MM.1S (cell line): ENCODE measurements around the gene ETV6.

Experiments
- EZH2 ChIP-seq: fragments of 300-600 bp; sonication (generic); optimal IDR thresholded peaks from 2 replicates; pipeline ENCODE3; 2017; ENCODE audit warnings: low read depth, mild to moderate bottlenecking, antibody characterized with exemption, low read length, mixed read lengths
- EZH2phosphoT487 ChIP-seq: fragments of 300-600 bp; sonication (generic); IDR thresholded peaks from 2 replicates; pipeline ENCODE4 v1.6.1; 2018; ENCODE audit warnings: antibody characterized with exemption, low read length
- TF ChIP-seq, protein P1 (sequence below): fragments of 300-600 bp; sonication (generic); IDR thresholded peaks from 2 replicates; pipeline ENCODE4 v1.5.1; 2016; ENCODE audit warnings: antibody characterized with exemption, low read length, mixed read lengths

DNA sequence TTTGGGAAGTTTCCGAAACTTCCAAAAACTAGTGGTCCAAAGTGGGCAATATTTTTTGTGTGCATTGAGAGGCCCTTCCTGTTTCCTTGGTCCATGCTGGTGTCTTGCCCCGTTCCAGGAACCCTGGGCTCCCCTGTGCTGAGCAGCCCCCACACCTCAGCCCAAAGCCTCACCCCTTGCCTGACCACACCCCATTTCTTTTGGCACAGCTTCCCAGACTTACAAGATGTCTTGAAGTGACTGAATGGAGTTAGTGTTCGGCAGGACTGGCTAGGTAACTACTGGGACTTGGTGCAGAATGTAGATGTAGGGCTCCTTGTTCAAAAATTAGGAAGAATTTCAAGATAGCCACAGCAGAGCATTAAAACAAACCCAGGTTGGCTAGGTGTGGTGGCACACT, 68.6 kb downstream of the ETV6 start:
- TF ChIP-seq, protein P1, sequence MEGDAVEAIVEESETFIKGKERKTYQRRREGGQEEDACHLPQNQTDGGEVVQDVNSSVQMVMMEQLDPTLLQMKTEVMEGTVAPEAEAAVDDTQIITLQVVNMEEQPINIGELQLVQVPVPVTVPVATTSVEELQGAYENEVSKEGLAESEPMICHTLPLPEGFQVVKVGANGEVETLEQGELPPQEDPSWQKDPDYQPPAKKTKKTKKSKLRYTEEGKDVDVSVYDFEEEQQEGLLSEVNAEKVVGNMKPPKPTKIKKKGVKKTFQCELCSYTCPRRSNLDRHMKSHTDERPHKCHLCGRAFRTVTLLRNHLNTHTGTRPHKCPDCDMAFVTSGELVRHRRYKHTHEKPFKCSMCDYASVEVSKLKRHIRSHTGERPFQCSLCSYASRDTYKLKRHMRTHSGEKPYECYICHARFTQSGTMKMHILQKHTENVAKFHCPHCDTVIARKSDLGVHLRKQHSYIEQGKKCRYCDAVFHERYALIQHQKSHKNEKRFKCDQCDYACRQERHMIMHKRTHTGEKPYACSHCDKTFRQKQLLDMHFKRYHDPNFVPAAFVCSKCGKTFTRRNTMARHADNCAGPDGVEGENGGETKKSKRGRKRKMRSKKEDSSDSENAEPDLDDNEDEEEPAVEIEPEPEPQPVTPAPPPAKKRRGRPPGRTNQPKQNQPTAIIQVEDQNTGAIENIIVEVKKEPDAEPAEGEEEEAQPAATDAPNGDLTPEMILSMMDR, result no peak
- TF ChIP-seq EZH2 (no peak), EZH2phosphoT487 (no peak)
